A549 (cell line): ENCODE results near the gene LRRC71.

Source experiments
- ZSCAN20 ChIP-seq: fragments of 250-450 bp; sonication (Bioruptor Pico); IDR thresholded peaks from 2 replicates; pipeline ENCODE4 v1.8.0; 2022; ENCODE audit warnings: mild to moderate bottlenecking, moderate library complexity
- TF ChIP-seq, protein P1 (sequence below): fragments of >200 bp; sonication (Bioruptor Twin); formaldehyde crosslinking; IDR thresholded peaks from 3 replicates; pipeline ENCODE4 v1.5.1; 2016
- TF ChIP-seq, protein P2 (sequence below): IDR thresholded peaks from 2 replicates; pipeline ENCODE4 v1.6.1; 2012

DNA sequence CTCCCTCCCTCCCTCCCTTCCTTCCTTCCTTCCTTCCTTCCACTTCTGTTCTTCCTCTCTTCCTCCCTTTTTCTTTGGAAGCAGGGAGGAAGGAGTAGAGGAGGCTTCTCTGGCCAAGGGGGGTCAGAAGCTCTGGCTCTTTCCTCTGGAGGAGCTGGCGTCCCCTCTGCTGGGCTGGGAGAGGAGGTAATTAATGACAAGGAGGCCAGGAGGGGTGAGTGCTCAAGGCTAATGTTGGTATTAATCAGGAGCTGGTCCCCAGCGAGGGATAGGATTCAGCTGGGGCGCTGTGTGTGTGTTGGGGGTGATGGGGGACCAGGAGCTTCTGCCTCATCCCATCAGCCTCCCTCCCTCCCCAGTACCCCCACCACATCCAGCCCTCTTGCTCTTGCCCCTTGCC is 33.1 kb upstream of the LRRC71 start:
- TF ChIP-seq, protein P1, sequence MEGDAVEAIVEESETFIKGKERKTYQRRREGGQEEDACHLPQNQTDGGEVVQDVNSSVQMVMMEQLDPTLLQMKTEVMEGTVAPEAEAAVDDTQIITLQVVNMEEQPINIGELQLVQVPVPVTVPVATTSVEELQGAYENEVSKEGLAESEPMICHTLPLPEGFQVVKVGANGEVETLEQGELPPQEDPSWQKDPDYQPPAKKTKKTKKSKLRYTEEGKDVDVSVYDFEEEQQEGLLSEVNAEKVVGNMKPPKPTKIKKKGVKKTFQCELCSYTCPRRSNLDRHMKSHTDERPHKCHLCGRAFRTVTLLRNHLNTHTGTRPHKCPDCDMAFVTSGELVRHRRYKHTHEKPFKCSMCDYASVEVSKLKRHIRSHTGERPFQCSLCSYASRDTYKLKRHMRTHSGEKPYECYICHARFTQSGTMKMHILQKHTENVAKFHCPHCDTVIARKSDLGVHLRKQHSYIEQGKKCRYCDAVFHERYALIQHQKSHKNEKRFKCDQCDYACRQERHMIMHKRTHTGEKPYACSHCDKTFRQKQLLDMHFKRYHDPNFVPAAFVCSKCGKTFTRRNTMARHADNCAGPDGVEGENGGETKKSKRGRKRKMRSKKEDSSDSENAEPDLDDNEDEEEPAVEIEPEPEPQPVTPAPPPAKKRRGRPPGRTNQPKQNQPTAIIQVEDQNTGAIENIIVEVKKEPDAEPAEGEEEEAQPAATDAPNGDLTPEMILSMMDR = no peak
- no peak for TF ChIP-seq ZSCAN20
- TF ChIP-seq, protein P2, sequence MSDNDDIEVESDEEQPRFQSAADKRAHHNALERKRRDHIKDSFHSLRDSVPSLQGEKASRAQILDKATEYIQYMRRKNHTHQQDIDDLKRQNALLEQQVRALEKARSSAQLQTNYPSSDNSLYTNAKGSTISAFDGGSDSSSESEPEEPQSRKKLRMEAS = no peak
